Endodermal cell (in vitro differentiated cells): Measurements from ENCODE around the gene KIF16B. TPM values are rescaled to one million over a fixed set of nuclear protein-coding genes. Genes with fewer than 3 reads are reported as not detected.

Experiments
- DNase-seq: peaks from one replicate; pipeline ENCODE4 v3.0.0-alpha.2; 2017
- H3K27ac ChIP-seq: 2 replicates; pipeline ENCODE4 v1.5.1; 2013; ENCODE audit warnings: mild to moderate bottlenecking, low read depth, low read length, moderate library complexity
- H3K27me3 ChIP-seq: 2 replicates; pipeline ENCODE4 v1.6.1; 2013; ENCODE audit warnings: mild to moderate bottlenecking, low read length, moderate library complexity; ENCODE audit not compliant: insufficient read depth, control insufficient read depth, poor library complexity, severe bottlenecking
- H3K36me3 ChIP-seq: 2 replicates; pipeline ENCODE4 v1.7.0; 2013; ENCODE audit warnings: mild to moderate bottlenecking, low read length, moderate library complexity; ENCODE audit not compliant: control insufficient read depth, insufficient read depth
- H3K4me1 ChIP-seq: one replicate; pipeline ENCODE4 v1.7.0; 2013; ENCODE audit warnings: low read length; ENCODE audit not compliant: control insufficient read depth, insufficient read depth
- H3K4me3 ChIP-seq: 2 replicates; pipeline ENCODE4 v1.5.1; 2013; ENCODE audit warnings: mild to moderate bottlenecking, low read length, moderate library complexity
- H3K9ac ChIP-seq: 2 replicates; pipeline ENCODE4 v1.6.1; 2013; ENCODE audit warnings: mild to moderate bottlenecking, low read length, moderate library complexity; ENCODE audit not compliant: poor library complexity, severe bottlenecking; ENCODE audit errors: extremely low read depth
- H3K9me3 ChIP-seq: 2 replicates; pipeline ENCODE4 v1.6.1; 2013; ENCODE audit warnings: mild to moderate bottlenecking, low read length, moderate library complexity; ENCODE audit not compliant: control insufficient read depth
- H3K27ac Mint-ChIP-seq: 2 replicates; pipeline ENCODE4 v1.8.0; 2020; ENCODE audit warnings: mixed read lengths
- H3K27me3 Mint-ChIP-seq: 2 replicates; pipeline ENCODE4 v1.8.0; 2021; ENCODE audit warnings: mild to moderate bottlenecking, mixed read lengths; ENCODE audit not compliant: insufficient read depth
- H3K36me3 Mint-ChIP-seq: 2 replicates; pipeline ENCODE4 v1.8.0; 2020; ENCODE audit warnings: low read depth, mixed read lengths
- H3K4me1 Mint-ChIP-seq: 2 replicates; pipeline ENCODE4 v1.8.0; 2020; ENCODE audit warnings: mixed read lengths
- H3K4me3 Mint-ChIP-seq: 2 replicates; pipeline ENCODE4 v1.8.0; 2020; ENCODE audit warnings: mild to moderate bottlenecking, moderate library complexity, mixed read lengths
- H3K9me3 Mint-ChIP-seq: 2 replicates; pipeline ENCODE4 v1.8.0; 2020; ENCODE audit warnings: mild to moderate bottlenecking, mixed read lengths
- WGBS, 2 experiments: methylation state at CpG; one replicate each; pipeline versions ENCODE4 v1.1.5 to v1.1.7; 2013; ENCODE audit warnings: missing lambda C conversion rate in 2 of 2, mixed read lengths in 1 of 2; ENCODE audit not compliant: insufficient coverage in 1 of 2, insufficient read length in 1 of 2; 5-methylcytosine and 5-hydroxymethylcytosine counted together
- total RNA-seq, 2 donors: library from RNA; stranded (reverse); fragmentation: NEBNext Ultra II Directional in 1 of 2; extraction: Animal tissue kit (Norgen Biotek cat#: 25700) in 1 of 2; gene quantifications; 2 replicates in 1 of 2; 3 replicates in 1 of 2; pipeline ENCODE4 v1.2.1, GENCODE V29; 2021
- TF ChIP-seq, protein P1 (sequence below): fragments of 200-600 bp; sonication (generic); conservative IDR thresholded peaks from 2 replicates; pipeline ENCODE4 v1.5.0; 2021; ENCODE audit warnings: antibody characterized with exemption, mild to moderate bottlenecking

KIF16B gene
- total RNA-seq, 2 donors from 2014 or later = 17.3 to 18.8 TPM

- Mint-ChIP-seq H3K27me3 (no peaks in the 10 kb centered on the region), H3K27ac (no peak overlapping the region), H3K9me3 (no peaks in the 10 kb centered on the region), H3K4me1 (no peaks in the 10 kb centered on the region), H3K4me3 (no peak overlapping the region), H3K36me3 (peaks cover 19% of the 10 kb centered on the region)
- 96 to 100% methylated on average over 3 to 4 of the region's 4 CpGs for WGBS, 2 experiments
- H3K9ac ChIP-seq = no peak overlapping the region
- no peak overlapping the region for H3K4me3 ChIP-seq
- no peak for DNase-seq
- H3K27me3 ChIP-seq = no peaks in the 10 kb centered on the region
- no peaks in the 10 kb centered on the region for H3K9me3 ChIP-seq
- TF ChIP-seq, protein P1, sequence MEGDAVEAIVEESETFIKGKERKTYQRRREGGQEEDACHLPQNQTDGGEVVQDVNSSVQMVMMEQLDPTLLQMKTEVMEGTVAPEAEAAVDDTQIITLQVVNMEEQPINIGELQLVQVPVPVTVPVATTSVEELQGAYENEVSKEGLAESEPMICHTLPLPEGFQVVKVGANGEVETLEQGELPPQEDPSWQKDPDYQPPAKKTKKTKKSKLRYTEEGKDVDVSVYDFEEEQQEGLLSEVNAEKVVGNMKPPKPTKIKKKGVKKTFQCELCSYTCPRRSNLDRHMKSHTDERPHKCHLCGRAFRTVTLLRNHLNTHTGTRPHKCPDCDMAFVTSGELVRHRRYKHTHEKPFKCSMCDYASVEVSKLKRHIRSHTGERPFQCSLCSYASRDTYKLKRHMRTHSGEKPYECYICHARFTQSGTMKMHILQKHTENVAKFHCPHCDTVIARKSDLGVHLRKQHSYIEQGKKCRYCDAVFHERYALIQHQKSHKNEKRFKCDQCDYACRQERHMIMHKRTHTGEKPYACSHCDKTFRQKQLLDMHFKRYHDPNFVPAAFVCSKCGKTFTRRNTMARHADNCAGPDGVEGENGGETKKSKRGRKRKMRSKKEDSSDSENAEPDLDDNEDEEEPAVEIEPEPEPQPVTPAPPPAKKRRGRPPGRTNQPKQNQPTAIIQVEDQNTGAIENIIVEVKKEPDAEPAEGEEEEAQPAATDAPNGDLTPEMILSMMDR = no peak
- no peaks in the 10 kb centered on the region for H3K4me1 ChIP-seq
- H3K36me3 ChIP-seq = no peaks in the 10 kb centered on the region
- no peak overlapping the region for H3K27ac ChIP-seq
These were observed 178.5 kb downstream of the KIF16B start for GRCh38 chr20:16394784-16395183.

GRCh38 chr20:16393836-16394235 is 179.4 kb downstream of the KIF16B start:
- TF ChIP-seq, protein P1 = no peak
- H3K4me3 Mint-ChIP-seq = no peak overlapping the region
- Histone ChIP-seq H3K36me3 (no peaks in the 10 kb centered on the region), H3K4me3 (no peak overlapping the region), H3K27ac (no peak overlapping the region), H3K9me3 (no peaks in the 10 kb centered on the region), H3K9ac (no peak overlapping the region), H3K27me3 (no peaks in the 10 kb centered on the region), H3K4me1 (no peaks in the 10 kb centered on the region)
- no peaks in the 10 kb centered on the region for H3K4me1 Mint-ChIP-seq
- 94 to 96% methylated on average over 3 of the region's 3 CpGs for WGBS, 2 experiments
- peaks cover 14% of the 10 kb centered on the region for H3K36me3 Mint-ChIP-seq
- H3K9me3 Mint-ChIP-seq = no peaks in the 10 kb centered on the region
- no peaks in the 10 kb centered on the region for H3K27me3 Mint-ChIP-seq
- no peak overlapping the region for H3K27ac Mint-ChIP-seq
- no peak for DNase-seq

GRCh38 chr20:16393297-16393696 is 180.0 kb downstream of the KIF16B start:
- H3K27me3 ChIP-seq = no peaks in the 10 kb centered on the region
- no peak overlapping the region for H3K27ac ChIP-seq
- no peaks in the 10 kb centered on the region for H3K4me1 Mint-ChIP-seq
- no peak for DNase-seq
- no peak overlapping the region for H3K9ac ChIP-seq
- H3K36me3 Mint-ChIP-seq = peaks cover 15% of the 10 kb centered on the region
- H3K27ac Mint-ChIP-seq = no peak overlapping the region
- H3K9me3 ChIP-seq = no peaks in the 10 kb centered on the region
- no peaks in the 10 kb centered on the region for H3K27me3 Mint-ChIP-seq
- H3K36me3 ChIP-seq = no peaks in the 10 kb centered on the region
- H3K4me3 ChIP-seq = no peak overlapping the region
- H3K4me1 ChIP-seq = no peaks in the 10 kb centered on the region
- TF ChIP-seq, protein P1 = no peak
- no peak overlapping the region for H3K4me3 Mint-ChIP-seq
- WGBS, 2 experiments = 100% methylated on average over 1 of the region's 2 CpGs; no CpG with 5 or more reads in 1 of the 2 experiments
- no peaks in the 10 kb centered on the region for H3K9me3 Mint-ChIP-seq
